Common myeloid progenitor, CD34-positive (primary cell): Measurements from ENCODE around the gene MROH2A. TPM values are rescaled to one million over a fixed set of nuclear protein-coding genes. Genes with fewer than 3 reads are reported as not detected.
"Not testable (repeated sequence)": the region's sequence is repeated elsewhere in the genome, so short reads cannot be mapped to it uniquely, and the experiment has no call there.

Source experiments
- CTCF ChIA-PET: fragments of 350-600 bp; sonication (Branson Sonifier 250); formaldehyde crosslinking; loops from one replicate; lab custom pipeline; 2021; ENCODE audit warnings: antibody characterized with exemption; lab: Charles Lee
- POLR2A ChIA-PET: fragments of 350-600 bp; sonication (Branson Sonifier 250); formaldehyde crosslinking; loops from one replicate; lab custom pipeline; 2021; ENCODE audit warnings: antibody characterized with exemption; lab: Charles Lee
- DNase-seq, 3 donors: peaks; one replicate each; pipeline versions ENCODE4 v3.0.0 to v3.0.0-alpha.2; 2013
- H3K27ac ChIP-seq, 2 experiments: 1 replicate in 1 of 2; 2 replicates in 1 of 2; pipeline ENCODE4 v1.7.0; 2013; ENCODE audit warnings: inconsistent platforms in 2 of 2, low read length in 2 of 2, mild to moderate bottlenecking in 2 of 2, low read depth in 1 of 2, moderate library complexity in 1 of 2; ENCODE audit not compliant: severe bottlenecking in 2 of 2, insufficient read depth in 1 of 2, poor library complexity in 1 of 2
- H3K27me3 ChIP-seq, 5 experiments: replicated peaks in 2 of 5; 1 replicate in 3 of 5; 2 replicates in 2 of 5; pipeline versions ENCODE4 v1.6.1 to v1.7.0; 2013; ENCODE audit warnings: low read length in 4 of 5, mild to moderate bottlenecking in 2 of 5, moderate library complexity in 2 of 5, inconsistent platforms in 1 of 5; ENCODE audit not compliant: insufficient read depth in 5 of 5, control insufficient read depth in 4 of 5
- H3K36me3 ChIP-seq, 4 experiments: 1 replicate in 2 of 4; 2 replicates in 2 of 4; pipeline versions ENCODE4 v1.6.1 to v1.7.0; 2013; ENCODE audit warnings: low read length in 3 of 4, control low read depth in 1 of 4, mild to moderate bottlenecking in 1 of 4; ENCODE audit not compliant: control insufficient read depth in 4 of 4, insufficient read depth in 4 of 4
- H3K4me1 ChIP-seq, 4 experiments: 1 replicate in 3 of 4; 2 replicates in 1 of 4; pipeline versions ENCODE4 v1.6.1 to v1.7.1; 2013; ENCODE audit warnings: low read length in 3 of 4, mild to moderate bottlenecking in 3 of 4, control low read depth in 1 of 4, inconsistent platforms in 1 of 4, moderate library complexity in 1 of 4; ENCODE audit not compliant: control insufficient read depth in 4 of 4, insufficient read depth in 4 of 4; ENCODE audit errors: control extremely low read depth in 1 of 4
- H3K4me3 ChIP-seq, 7 experiments: 1 replicate in 4 of 7; 2 replicates in 3 of 7; pipeline versions ENCODE4 v1.5.1 to v1.7.0; 2013; ENCODE audit warnings: mild to moderate bottlenecking in 7 of 7, low read length in 6 of 7, moderate library complexity in 6 of 7, inconsistent platforms in 2 of 7, low read depth in 2 of 7, control low read depth in 1 of 7; ENCODE audit not compliant: insufficient read depth in 4 of 7, control insufficient read depth in 1 of 7; ENCODE audit errors: extremely low read depth in 1 of 7
- H3K9me3 ChIP-seq, 5 experiments: 1 replicate in 4 of 5; 2 replicates in 1 of 5; pipeline versions ENCODE4 v1.6.1 to v1.7.1; 2013; ENCODE audit warnings: low read length in 4 of 5, mild to moderate bottlenecking in 2 of 5, inconsistent platforms in 1 of 5, low read depth in 1 of 5, moderate library complexity in 1 of 5; ENCODE audit not compliant: control insufficient read depth in 4 of 5, insufficient read depth in 2 of 5; ENCODE audit errors: control extremely low read depth in 1 of 5
- WGBS: methylation state at CpG from one replicate; pipeline ENCODE4 v1.1.5; 2013; ENCODE audit not compliant: insufficient coverage; 5-methylcytosine and 5-hydroxymethylcytosine counted together
- polyA plus RNA-seq: library from polyadenylated mRNA; unstranded; fragments of 120-200 nt; gene quantifications from one replicate; pipeline ENCODE4 v1.2.1, GENCODE V29; 2013

MROH2A gene, protein sequence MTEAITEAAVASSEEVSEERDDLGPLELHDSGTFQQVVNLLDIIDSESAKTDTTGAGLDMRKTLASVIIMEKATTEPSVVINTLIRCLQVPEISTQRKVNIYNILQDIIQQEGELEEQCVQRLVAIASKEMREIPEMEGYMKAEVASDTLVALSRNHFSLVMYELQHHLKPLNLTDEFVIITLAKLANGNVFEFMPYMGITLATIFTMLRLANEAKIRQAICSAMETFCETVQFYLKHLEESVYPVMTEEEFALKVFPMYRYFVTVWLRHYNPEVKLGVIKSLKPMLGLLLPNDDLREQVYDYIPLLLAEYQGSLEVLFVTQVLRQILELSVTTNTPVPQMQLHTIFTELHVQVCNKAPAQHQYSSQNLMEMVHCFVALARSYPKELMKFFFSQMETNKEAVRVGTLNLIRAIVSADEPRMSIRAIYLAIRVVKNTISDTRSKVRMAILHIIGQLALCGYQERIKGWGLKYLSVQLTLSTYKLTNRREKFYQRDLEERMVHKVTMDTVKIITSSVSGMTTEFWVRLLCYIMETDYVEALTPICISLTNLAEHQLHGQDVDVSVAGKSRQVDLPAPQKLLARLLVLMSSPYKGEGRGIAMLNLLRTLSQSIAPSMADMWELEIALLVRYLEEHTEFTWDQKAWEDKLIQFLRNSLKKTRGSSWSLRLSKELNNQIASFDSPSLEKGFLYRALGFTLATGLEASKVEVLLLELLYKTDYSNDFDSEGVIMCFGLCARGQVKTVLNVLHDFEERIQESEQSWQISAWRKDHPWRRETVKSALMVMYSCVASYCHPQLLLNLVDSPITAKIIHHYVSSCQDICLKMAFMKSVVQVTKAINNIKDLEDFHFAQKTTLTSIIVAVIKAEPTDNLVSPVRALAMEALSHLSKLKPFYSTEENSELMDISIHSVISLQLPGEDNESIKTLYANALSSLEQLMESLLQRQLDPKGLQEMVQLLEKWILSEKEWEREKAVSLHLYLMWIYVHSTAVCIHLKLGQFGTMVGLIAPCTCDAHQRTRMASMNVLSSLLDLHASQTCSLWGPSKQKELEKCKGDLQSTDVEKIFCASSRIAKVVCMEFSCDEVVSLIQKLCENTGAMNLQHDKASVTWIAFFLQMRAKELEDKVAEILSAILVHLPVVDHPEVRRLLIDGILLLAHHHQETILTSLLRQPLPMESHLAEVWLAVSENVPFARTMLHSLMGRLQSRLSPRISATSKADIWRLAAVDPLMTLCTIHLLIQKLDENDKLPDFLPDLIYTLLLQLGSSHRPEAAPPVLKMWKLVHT (N-terminal part only)
- not detected for polyA plus RNA-seq

DNA sequence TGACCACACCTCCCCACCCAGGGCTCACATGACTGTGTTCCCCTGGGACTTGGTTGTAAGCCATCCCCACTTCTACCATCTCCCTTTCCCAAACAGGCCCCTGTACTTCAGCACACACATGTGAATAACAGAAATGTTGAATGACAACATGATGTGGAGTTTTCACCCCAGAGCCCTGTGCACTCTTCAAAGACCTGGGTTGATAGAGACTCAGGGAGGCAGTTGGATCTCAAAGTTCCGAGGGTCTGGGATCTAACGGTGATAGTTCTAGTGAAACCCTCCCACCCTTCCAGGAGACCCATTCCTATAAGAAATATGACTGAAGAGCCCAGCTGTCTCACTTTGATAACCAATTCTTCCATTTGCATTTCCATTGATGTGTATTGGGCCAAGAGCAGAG lies at the start of gene MROH2A:
TSS of gene MROH2A (plus strand) at position 301 of the 400 bp plus-strand sequence. CDS start 1,029 bp downstream, outside the sequence.
- no peaks in the 10 kb centered on the region for H3K4me1 ChIP-seq
- no peaks in the 10 kb centered on the region for H3K36me3 ChIP-seq
- ChIA-PET CTCF (no interaction called here), POLR2A (no interaction called here)
- H3K27ac ChIP-seq = no peak within 1 kb of the TSS
- peaks cover 0 to 14% (median 2%) of the 10 kb centered on the region in 5 experiments for H3K9me3 ChIP-seq
- H3K27me3 ChIP-seq = peaks cover 0 to 3% (median 0%) of the 10 kb centered on the region in 5 experiments
- H3K4me3 ChIP-seq = no peak within 1 kb of the TSS
- 100% methylated on average over 1 of the region's 2 CpGs for WGBS
- no peak for DNase-seq

DNA sequence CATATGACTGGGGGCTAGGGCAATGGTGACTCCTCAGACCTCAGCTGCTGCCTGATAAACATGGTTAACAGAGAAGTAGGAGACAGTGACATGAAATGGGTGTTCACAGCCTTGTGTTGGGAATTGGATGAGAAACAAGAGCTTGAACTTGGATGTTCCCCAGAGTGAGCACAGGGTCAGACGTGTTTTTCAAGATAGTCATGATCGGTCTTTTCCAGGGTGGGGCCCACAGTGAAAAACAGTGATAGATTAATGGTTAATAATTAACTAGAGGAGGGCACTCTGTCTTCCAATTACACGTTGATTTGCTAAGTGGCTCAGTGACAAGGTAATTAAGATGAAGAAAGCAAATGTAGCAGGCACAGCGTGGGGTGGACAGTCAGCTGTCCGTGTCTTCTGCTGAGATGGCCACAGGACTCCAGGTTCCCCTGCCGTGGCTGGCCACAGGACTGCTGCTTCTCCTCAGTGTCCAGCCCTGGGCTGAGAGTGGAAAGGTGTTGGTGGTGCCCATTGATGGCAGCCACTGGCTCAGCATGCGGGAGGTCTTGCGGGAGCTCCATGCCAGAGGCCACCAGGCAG lies 49.3 kb upstream of the MROH2A start, which contains the start of gene UGT1A3:
TSS of gene UGT1A3 (plus strand) at position 320 of the 579 bp plus-strand sequence. CDS start at position 405, 85 bp downstream.
- WGBS = 92% methylated on average over 8 of the region's 8 CpGs
- Histone ChIP-seq H3K27ac (no peak within 1 kb of the TSS), H3K27me3 (peaks cover 0 to 2% (median 0%) of the 10 kb centered on the region in 5 experiments), H3K36me3 (no peaks in the 10 kb centered on the region), H3K4me1 (no peaks in the 10 kb centered on the region), H3K9me3 (peaks cover 0 to 2% (median 0%) of the 10 kb centered on the region in 5 experiments), H3K4me3 (no peak within 1 kb of the TSS)
- no peak for DNase-seq
- ChIA-PET POLR2A (no interaction called here), CTCF (interaction anchor here (1.0 kb wide), 1 partner anchor 37 kb away, joined by 3 read pairs; the partner anchor contains the start of gene UGT1A6)

DNA sequence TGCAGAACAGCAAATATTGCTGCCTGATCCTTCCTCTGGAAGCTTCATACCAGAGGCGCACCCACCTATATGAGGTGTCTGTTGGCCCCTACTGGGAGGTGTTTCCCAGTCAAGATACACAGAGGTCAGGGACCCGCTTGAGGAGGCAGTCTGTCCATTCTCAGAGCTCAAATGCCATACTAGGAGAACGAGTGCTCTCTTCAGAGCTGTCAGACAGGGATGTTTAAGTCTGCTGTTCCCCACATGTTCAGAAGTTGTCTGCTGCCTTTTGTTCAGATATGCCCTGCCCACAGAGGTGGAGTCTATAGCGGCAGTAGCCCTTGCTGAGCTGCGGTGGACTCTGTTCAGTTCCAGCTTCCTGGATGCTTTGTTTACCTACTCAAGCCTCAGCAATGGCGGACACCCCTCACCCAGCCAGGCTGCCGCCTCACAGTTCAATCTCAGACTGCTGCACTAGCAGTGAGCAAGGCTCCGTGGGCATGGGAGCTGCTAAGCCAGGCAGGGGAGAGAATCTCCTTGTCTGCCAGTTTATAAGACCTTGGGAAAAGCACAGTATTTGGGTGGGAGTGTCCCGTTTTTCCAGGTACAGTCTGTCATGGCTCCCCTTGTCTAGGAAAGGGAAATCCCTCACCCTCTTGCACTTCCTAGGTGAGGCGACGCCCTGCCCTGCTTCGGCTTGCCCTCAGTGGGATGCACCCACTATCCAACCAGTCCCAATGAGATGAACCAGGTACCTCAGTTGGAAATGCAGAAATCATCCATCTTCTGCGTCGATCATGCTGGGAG lies 41.1 kb upstream of the MROH2A start:
- DNase-seq, H3K4me1 ChIP-seq, H3K27me3 ChIP-seq, H3K9me3 ChIP-seq, POLR2A ChIA-PET, H3K27ac ChIP-seq, H3K36me3 ChIP-seq, CTCF ChIA-PET, H3K4me3 ChIP-seq: not testable (repeated sequence)
- WGBS = 96% methylated on average over 12 of the region's 14 CpGs

DNA sequence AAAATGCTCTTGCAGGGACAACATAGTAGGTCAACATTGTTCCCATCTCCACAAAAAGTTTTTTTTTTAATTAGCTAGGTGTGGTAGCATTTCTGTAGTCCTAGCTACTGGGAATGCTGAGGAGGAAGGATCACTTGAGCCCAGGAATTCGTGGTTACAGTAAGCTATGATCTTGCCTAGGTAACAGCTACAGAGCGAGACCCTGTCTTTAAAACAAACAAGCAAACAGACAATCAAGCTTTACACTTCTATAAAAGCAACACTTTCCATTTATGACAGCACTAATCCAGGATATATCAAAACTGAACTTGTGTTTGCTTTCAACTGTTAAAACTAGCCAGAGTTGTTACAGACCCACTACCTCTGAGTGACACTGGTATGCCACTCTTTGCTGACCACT lies 37.3 kb upstream of the MROH2A start:
- POLR2A ChIA-PET = no interaction called here
- H3K36me3 ChIP-seq = no peaks in the 10 kb centered on the region
- no peak for DNase-seq
- peaks cover 0 to 6% (median 0%) of the 10 kb centered on the region in 5 experiments for H3K27me3 ChIP-seq
- H3K9me3 ChIP-seq = peaks cover 0 to 3% (median 0%) of the 10 kb centered on the region in 5 experiments
- 100% methylated on average over 1 of the region's 2 CpGs for WGBS
- H3K4me3 ChIP-seq = no peak overlapping the region
- no peaks in the 10 kb centered on the region for H3K4me1 ChIP-seq
- CTCF ChIA-PET = no interaction called here
- H3K27ac ChIP-seq = no peak overlapping the region

DNA sequence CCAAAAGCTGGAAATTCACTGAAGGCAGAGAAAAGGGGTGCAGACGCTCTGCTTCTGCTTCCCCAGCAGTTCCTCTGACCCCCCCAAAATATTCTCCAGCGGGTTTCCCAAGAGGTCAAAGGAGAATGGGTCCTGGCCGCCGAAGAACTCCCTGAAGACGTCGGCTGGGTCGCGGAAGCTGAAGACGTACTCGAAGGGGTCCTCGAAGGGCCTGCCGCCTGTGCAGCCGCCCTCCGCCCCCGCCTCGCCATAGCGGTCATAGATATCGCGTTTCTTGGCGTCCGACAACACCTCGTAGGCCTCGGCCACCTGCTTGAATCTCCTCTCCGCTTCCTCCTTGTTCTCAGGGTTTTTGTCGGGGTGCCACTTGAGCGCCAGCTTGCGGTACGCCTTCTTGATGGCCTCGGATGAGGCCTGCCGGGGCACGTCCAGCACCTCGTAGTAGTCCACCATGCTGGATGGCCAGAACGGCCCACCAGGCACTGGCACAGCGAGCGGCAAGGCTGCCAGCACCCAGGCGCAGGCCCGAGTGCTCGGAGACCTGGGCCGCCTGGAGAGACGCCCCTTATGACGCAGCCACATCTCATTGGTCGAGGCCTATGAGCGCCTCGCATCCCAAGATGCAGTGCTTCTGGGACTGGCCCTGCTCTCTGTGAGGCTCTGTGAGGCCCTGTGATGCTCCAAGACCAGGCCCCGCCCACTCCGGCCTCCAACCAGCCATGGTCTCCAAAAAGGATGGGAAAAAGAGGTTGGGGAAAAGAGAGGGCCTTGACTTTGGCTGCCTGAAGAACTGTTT lies 34.5 kb upstream of the MROH2A start:
- no peak overlapping the region for H3K27ac ChIP-seq
- H3K27me3 ChIP-seq = peaks cover 0 to 12% (median 2%) of the 10 kb centered on the region in 5 experiments
- no peaks in the 10 kb centered on the region for H3K4me1 ChIP-seq
- ChIA-PET CTCF (no interaction called here), POLR2A (no interaction called here)
- H3K9me3 ChIP-seq = peaks cover 0 to 1% (median 0%) of the 10 kb centered on the region in 5 experiments
- WGBS = 97% methylated on average over 35 of the region's 46 CpGs
- H3K4me3 ChIP-seq = no peak overlapping the region
- H3K36me3 ChIP-seq = no peaks in the 10 kb centered on the region
- no peak for DNase-seq
